Astrocyte of the spinal cord (primary cell): ENCODE results near the gene RPAP3.

ENCODE experiments used
- DNase-seq: peaks from one replicate; pipeline ENCODE4 v3.0.0; 2011; ENCODE audit warnings: low read depth, low spot score
- H3K4me3 ChIP-seq: 2 replicates; pipeline ENCODE4 v1.5.1; 2011; ENCODE audit warnings: low read depth, mild to moderate bottlenecking, low read length, moderate library complexity
- CTCF ChIP-seq: IDR thresholded peaks from 2 replicates; pipeline ENCODE4 v1.5.1; 2012; ENCODE audit warnings: low read depth, mild to moderate bottlenecking, low read length, inconsistent platforms
- in situ Hi-C: cut with HindIII; loops from 2 replicates; pipeline ENCODE4 v1.10.0; 2017; ENCODE audit warnings: low sequenced_read_pairs

RPAP3 gene

GRCh38 chr12:47743311-47743860 is 37.6 kb upstream of the RPAP3 start:
- DNase-seq: no peak
- H3K4me3 ChIP-seq: no peak overlapping the region
- in situ Hi-C loops: no loop called here
- TF ChIP-seq CTCF: no peak

GRCh38 chr12:47742253-47742825 is 36.5 kb upstream of the RPAP3 start:
- peak; percentile 98 for TF ChIP-seq CTCF
- in situ Hi-C loops: no loop called here
- H3K4me3 ChIP-seq: no peak overlapping the region
- peak; percentile 25 for DNase-seq

- peak; percentile 38 for DNase-seq
These were observed 35.5 kb upstream of the RPAP3 start for GRCh38 chr12:47741340-47741703.

GRCh38 chr12:47740606-47741339 is 34.9 kb upstream of the RPAP3 start:
- no peak for DNase-seq
- no peak overlapping the region for H3K4me3 ChIP-seq
- in situ Hi-C loops: no loop called here
- no peak for TF ChIP-seq CTCF

More at GRCh38 chr12:47741340-47741703, 35.5 kb upstream of the RPAP3 start:
- no peak for TF ChIP-seq CTCF
- in situ Hi-C loops: no loop called here
- no peak overlapping the region for H3K4me3 ChIP-seq

GRCh38 chr12:47739979-47740378 is 34.1 kb upstream of the RPAP3 start:
- no peak for DNase-seq
- no peak overlapping the region for H3K4me3 ChIP-seq
- TF ChIP-seq CTCF: no peak
- in situ Hi-C loops: no loop called here

GRCh38 chr12:47739297-47739696 is 33.5 kb upstream of the RPAP3 start:
- H3K4me3 ChIP-seq: no peak overlapping the region
- in situ Hi-C loops: no loop called here
- no peak for TF ChIP-seq CTCF
- DNase-seq: no peak
